ENCODE results near the gene EIF2B5. TPM values are rescaled to one million over a fixed set of nuclear protein-coding genes. Genes with fewer than 3 reads are reported as not detected.
A peak's percentile ranks its signal among the peaks of the same experiment; 100 is the strongest.
"Not testable (repeated sequence)": the region's sequence is repeated elsewhere in the genome, so short reads cannot be mapped to it uniquely, and the experiment has no call there.

EIF2B5 gene
- total and polyA plus RNA-seq, 12 donors, result 19.1 to 56.1 (median 41.5) TPM

DNA sequence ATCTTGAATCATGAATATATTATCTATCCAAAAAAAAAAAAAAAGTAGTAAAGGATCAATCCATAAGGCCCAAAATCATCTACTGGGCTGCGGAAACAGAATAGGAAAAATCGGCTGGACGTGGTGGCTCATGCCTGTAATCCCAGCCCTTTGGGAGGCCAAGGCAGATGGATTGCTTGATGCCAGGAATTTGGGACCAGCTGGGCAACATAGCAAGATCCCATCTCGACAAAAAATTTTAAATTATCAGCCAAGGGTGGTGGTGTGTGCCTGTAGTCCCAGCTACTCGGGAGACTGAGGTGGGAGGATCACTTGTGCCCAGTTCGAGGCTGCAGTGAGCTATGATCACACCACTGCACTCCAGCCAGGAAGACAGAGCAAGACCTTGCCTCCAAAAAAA, 14.0 kb downstream of the EIF2B5 start:
- Histone ChIP-seq H3K4me3 (no peak overlapping the region), H3K27me3 (no peaks in the 10 kb centered on the region), H3K36me3 (replicated peaks in 1 of 2) (peaks cover 0 to 22% of the 10 kb centered on the region in 2 donors), H3K9me3 (replicated peaks in 1 of 3) (no peaks in the 10 kb centered on the region), H3K4me1 (replicated peaks in 1 of 2) (peaks cover 0 to 6% of the 10 kb centered on the region in 2 donors), H3K27ac (no peak overlapping the region)
- no peak for DNase-seq
- no peak for TF ChIP-seq POLR2A (IDR thresholded peaks at IDR 0.05)
- TF ChIP-seq, protein P1, sequence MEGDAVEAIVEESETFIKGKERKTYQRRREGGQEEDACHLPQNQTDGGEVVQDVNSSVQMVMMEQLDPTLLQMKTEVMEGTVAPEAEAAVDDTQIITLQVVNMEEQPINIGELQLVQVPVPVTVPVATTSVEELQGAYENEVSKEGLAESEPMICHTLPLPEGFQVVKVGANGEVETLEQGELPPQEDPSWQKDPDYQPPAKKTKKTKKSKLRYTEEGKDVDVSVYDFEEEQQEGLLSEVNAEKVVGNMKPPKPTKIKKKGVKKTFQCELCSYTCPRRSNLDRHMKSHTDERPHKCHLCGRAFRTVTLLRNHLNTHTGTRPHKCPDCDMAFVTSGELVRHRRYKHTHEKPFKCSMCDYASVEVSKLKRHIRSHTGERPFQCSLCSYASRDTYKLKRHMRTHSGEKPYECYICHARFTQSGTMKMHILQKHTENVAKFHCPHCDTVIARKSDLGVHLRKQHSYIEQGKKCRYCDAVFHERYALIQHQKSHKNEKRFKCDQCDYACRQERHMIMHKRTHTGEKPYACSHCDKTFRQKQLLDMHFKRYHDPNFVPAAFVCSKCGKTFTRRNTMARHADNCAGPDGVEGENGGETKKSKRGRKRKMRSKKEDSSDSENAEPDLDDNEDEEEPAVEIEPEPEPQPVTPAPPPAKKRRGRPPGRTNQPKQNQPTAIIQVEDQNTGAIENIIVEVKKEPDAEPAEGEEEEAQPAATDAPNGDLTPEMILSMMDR (IDR thresholded peaks at IDR 0.05), result no peak
- intact Hi-C loops (cut with DNase I), result loop anchor here in 1 of 2 donors (5.0 kb wide), 1 partner anchor 93 kb away; no protein-coding TSS in a partner anchor
- WGBS, 4 donors, result 75 to 84% (median 82%) methylated on average over 6 of the region's 6 CpGs

DNA sequence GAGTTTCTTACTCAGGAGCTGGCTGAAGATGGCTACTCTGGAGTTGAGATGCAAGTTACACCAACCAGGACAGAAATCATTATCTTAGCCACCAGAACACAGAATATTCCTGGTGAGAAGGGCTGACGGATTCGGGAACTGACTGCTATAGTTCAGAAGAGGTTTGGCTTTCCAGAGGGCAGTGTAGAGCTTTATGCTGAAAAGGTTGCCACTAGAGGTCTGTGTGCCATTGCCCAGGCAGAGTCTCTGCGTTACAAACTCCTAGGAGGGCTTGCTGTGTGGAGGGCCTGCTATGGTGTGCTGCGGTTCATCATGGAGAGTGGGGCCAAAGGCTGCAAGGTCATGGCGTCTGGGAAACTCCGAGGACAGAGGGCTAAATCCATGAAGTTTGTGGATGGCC, 14.6 kb downstream of the EIF2B5 start:
- peak overlapping the region in 1 of 5 donors; percentile 10 for H3K27ac ChIP-seq
- H3K4me3 ChIP-seq; H3K4me1 ChIP-seq (replicated peaks in 1 of 2); H3K9me3 ChIP-seq (replicated peaks in 1 of 3); H3K27me3 ChIP-seq: not testable (repeated sequence)
- TF ChIP-seq, protein P1 (IDR thresholded peaks at IDR 0.05), result peak in 4 of 6 experiments; percentile 10 to 41 (median 17)
- DNase-seq, result peak in 1 of 7 donors; percentile 37
- H3K36me3 ChIP-seq (replicated peaks in 1 of 2), result peaks cover 0 to 16% of the 10 kb centered on the region in 2 donors
- intact Hi-C loops (cut with DNase I), result loop anchor here in 1 of 2 donors (5.0 kb wide), 1 partner anchor 93 kb away; no protein-coding TSS in a partner anchor
- WGBS, 4 donors, result 40 to 57% (median 46%) methylated on average over 6 of the region's 6 CpGs

DNA sequence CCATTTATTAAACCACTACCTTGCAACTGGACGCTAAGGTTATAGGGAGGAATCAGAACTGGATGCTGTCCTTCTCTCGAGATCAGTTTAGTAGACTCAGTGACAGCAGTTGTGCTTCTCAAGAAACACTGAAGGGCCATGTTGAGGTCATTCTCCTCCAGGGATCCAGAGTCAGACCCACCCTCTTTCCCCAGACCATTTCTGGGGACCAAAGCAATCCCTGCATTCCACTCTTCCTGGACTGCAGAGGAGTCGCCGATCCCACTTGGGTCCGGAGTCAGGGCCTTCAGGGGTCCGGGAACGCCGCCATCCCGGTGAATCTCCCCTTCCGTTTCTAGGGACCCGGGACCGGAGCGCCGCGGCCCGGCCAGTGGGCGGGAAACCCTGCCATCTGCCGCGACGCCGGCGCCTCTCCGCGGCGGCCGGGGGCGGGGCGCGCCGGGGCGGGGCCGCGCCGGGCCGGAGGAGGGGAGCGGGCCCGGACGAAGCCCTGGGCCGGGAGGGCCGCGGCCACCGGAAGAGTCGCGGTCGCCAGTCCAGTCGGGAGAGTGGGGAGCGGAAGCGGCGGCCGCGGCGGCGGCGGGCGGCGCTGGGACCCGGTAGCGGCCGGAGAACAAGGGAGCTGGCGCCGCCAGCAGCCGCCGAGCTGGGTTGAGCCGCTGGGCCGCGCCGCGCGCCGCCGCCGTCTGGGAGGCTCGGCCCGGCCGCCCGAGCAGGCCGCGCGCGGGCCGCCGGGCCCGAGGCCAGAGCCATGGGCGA, 19.9 kb downstream of the EIF2B5 start, which contains the start of gene DVL3:
DVL3 (plus strand) TSS at position 493 of the 759 bp plus-strand sequence; CDS start at position 752, 259 bp downstream.
- 1 to 2% (median 1%) methylated on average over 12 to 84 of the region's 84 CpGs for WGBS, 4 donors
- Histone ChIP-seq H3K27ac (peak within 1 kb of the TSS; percentile 48 to 95 (median 87)), H3K27me3 (no peaks in the 10 kb centered on the region), H3K4me3 (peak within 1 kb of the TSS; percentile 72 to 98 (median 84)), H3K4me1 (replicated peaks in 1 of 2) (peaks cover 24 to 33% of the 10 kb centered on the region in 2 donors), H3K9me3 (replicated peaks in 1 of 3) (no peaks in the 10 kb centered on the region), H3K36me3 (replicated peaks in 1 of 2) (no peaks in the 10 kb centered on the region)
- TF ChIP-seq, protein P1 (IDR thresholded peaks at IDR 0.05), result no peak
- peak; percentile 61 to 65 for TF ChIP-seq POLR2A (IDR thresholded peaks at IDR 0.05)
- DNase-seq, result peak; percentile 63 to 75 (median 69)
- intact Hi-C loops (cut with DNase I), result no loop called here

DNA sequence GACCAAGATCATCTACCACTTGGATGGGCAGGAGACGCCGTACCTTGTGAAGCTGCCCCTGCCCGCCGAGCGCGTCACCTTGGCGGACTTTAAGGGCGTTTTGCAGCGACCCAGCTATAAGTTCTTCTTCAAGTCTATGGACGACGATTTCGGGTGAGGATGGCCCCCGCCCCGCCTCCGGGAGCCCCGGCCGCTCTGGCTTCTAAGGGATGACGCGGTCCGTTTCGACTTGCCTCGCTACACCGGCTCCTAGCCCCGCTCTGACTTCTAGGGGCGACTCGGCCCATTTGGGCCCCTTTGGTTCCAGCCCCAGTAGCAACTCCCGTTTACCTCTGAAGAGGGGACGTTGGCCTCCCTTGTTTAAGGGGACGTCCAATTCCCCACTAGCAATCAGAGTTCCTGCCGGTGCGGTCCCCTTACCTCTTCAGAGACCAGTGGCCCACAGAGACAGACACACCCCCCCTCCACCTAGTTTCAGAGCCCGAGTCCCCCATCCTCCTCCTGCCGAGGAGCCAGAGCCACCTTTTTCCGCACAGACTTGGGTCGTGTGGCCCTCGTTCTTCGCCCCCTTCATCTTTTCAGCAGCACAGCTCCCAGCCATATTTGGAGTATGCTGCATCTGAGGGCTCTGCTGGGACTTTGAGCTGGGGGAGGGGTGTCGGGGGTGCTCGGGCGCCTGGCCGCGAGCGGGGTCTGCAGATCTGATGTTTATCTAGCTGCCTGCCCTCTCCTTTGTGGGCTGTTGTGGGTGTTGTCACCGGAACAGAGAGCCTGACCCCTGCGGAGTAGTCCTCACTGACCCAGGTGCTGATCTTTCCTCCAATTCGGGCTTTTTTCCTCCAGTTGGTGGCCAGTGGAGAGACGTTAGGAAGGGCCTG, 20.7 kb downstream of the EIF2B5 start:
- DNase-seq, result peak in 6 of 7 donors; percentile 46 to 72 (median 52)
- no peaks in the 10 kb centered on the region for H3K27me3 ChIP-seq
- intact Hi-C loops (cut with DNase I), result no loop called here
- WGBS, 4 donors, result 0 to 2% (median 1%) methylated on average over 18 to 47 of the region's 47 CpGs
- no peak for TF ChIP-seq POLR2A (IDR thresholded peaks at IDR 0.05)
- TF ChIP-seq, protein P1 (IDR thresholded peaks at IDR 0.05), result no peak
- peak overlapping the region; percentile 48 to 95 (median 87) for H3K27ac ChIP-seq
- H3K9me3 ChIP-seq (replicated peaks in 1 of 3), result no peaks in the 10 kb centered on the region
- peaks cover 33 to 41% of the 10 kb centered on the region in 2 donors for H3K4me1 ChIP-seq (replicated peaks in 1 of 2)
- H3K4me3 ChIP-seq, result peak overlapping the region; percentile 72 to 98 (median 84)
- no peaks in the 10 kb centered on the region for H3K36me3 ChIP-seq (replicated peaks in 1 of 2)

Measured in adrenal gland (tissue), 12 donors.